ENCODE data around the gene STK17A. TPM values are rescaled to one million over a fixed set of nuclear protein-coding genes. Genes with fewer than 3 reads are reported as not detected.

The STK17A gene
- polyA plus RNA-seq, 1 donor from 2014 or later, result 7.9 TPM

GRCh38 chr7:43568529-43568928, 14.4 kb upstream of the STK17A start:
- H3K9ac ChIP-seq (ENCODE audit: low read length), result no peak overlapping the region
- H2AFZ ChIP-seq (ENCODE audit: low read depth, low read length), result no peak overlapping the region
- no peaks in the 10 kb centered on the region for H4K20me1 ChIP-seq (ENCODE audit: insufficient read depth)
- H3K36me3 ChIP-seq (ENCODE audit: insufficient read depth, low read length), result no peaks in the 10 kb centered on the region
- H3K9me3 ChIP-seq (ENCODE audit: low read length), result no peaks in the 10 kb centered on the region
- H3K79me2 ChIP-seq (replicated peaks; ENCODE audit: insufficient read depth, low read length), result no peaks in the 10 kb centered on the region
- no peak overlapping the region for H3K27ac ChIP-seq (ENCODE audit: low read length)
- no peak for TF ChIP-seq POLR2AphosphoS5 (IDR thresholded peaks at IDR 0.05)
- no peak for TF ChIP-seq TAF1 (IDR thresholded peaks at IDR 0.05; ENCODE audit: low read depth)
- TF ChIP-seq MXI1 (conservative IDR thresholded peaks at IDR 0.05; ENCODE audit: poor library complexity, severe bottlenecking), result no peak
- TF ChIP-seq EP300 (conservative IDR thresholded peaks at IDR 0.05; ENCODE audit: poor library complexity, severe bottlenecking), result no peak
- no peak for TF ChIP-seq RAD21 (conservative IDR thresholded peaks at IDR 0.05)
- no peak for TF ChIP-seq SMC3 (conservative IDR thresholded peaks at IDR 0.05; ENCODE audit: poor library complexity)
- TF ChIP-seq, protein P1, sequence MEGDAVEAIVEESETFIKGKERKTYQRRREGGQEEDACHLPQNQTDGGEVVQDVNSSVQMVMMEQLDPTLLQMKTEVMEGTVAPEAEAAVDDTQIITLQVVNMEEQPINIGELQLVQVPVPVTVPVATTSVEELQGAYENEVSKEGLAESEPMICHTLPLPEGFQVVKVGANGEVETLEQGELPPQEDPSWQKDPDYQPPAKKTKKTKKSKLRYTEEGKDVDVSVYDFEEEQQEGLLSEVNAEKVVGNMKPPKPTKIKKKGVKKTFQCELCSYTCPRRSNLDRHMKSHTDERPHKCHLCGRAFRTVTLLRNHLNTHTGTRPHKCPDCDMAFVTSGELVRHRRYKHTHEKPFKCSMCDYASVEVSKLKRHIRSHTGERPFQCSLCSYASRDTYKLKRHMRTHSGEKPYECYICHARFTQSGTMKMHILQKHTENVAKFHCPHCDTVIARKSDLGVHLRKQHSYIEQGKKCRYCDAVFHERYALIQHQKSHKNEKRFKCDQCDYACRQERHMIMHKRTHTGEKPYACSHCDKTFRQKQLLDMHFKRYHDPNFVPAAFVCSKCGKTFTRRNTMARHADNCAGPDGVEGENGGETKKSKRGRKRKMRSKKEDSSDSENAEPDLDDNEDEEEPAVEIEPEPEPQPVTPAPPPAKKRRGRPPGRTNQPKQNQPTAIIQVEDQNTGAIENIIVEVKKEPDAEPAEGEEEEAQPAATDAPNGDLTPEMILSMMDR (IDR thresholded peaks at IDR 0.05; ENCODE audit: poor library complexity, severe bottlenecking), result no peak
- TF ChIP-seq REST (IDR thresholded peaks at IDR 0.05; ENCODE audit: borderline replicate concordance), result no peak
- no peak for TF ChIP-seq EZH2 (IDR thresholded peaks at IDR 0.05; ENCODE audit: borderline replicate concordance, insufficient read depth, low read length, poor library complexity, severe bottlenecking)
- H3F3A ChIP-seq (ENCODE audit: insufficient read depth, low read length, poor library complexity, severe bottlenecking), result no peaks in the 10 kb centered on the region
- H3K4me3 ChIP-seq (ENCODE audit: low read length), result no peak overlapping the region
- H3K27me3 ChIP-seq (ENCODE audit: insufficient read depth, low read depth, low read length), result no peaks in the 10 kb centered on the region
- no peak overlapping the region for H3K4me2 ChIP-seq (ENCODE audit: low read length)
- no peaks in the 10 kb centered on the region for H3K9me2 ChIP-seq (ENCODE audit: insufficient read depth, low read length)

DNA sequence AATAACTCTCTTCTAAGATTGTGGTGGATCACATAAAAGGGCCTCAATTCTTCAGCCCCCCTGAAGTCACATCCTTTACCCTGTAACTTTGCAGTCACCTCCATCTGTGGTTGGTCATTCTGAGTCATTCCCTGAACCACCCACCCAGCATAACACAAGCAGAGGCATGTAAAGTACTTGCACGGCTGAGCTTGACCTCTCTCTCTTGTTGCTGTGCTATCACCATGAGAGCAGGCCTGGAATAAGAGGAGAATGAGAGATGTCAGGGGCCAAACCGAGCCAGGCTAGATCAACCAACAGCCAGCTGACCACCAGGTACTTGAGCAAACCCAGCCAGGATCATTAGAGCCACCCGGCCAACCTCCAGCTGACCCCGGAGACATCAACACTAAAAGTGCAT, 13.5 kb upstream of the STK17A start:
- H3K4me2 ChIP-seq (ENCODE audit: low read length), result no peak overlapping the region
- H2AFZ ChIP-seq (ENCODE audit: low read depth, low read length), result no peak overlapping the region
- H3K36me3 ChIP-seq (ENCODE audit: insufficient read depth, low read length), result no peaks in the 10 kb centered on the region
- TF ChIP-seq SMC3 (conservative IDR thresholded peaks at IDR 0.05; ENCODE audit: poor library complexity) (no peak), EP300 (conservative IDR thresholded peaks at IDR 0.05; ENCODE audit: poor library complexity, severe bottlenecking) (no peak), REST (IDR thresholded peaks at IDR 0.05; ENCODE audit: borderline replicate concordance) (no peak), MXI1 (conservative IDR thresholded peaks at IDR 0.05; ENCODE audit: poor library complexity, severe bottlenecking) (no peak), EZH2 (IDR thresholded peaks at IDR 0.05; ENCODE audit: borderline replicate concordance, insufficient read depth, low read length, poor library complexity, severe bottlenecking) (no peak), POLR2AphosphoS5 (IDR thresholded peaks at IDR 0.05) (no peak), RAD21 (conservative IDR thresholded peaks at IDR 0.05) (no peak), TAF1 (IDR thresholded peaks at IDR 0.05; ENCODE audit: low read depth) (no peak)
- TF ChIP-seq, protein P1 (IDR thresholded peaks at IDR 0.05; ENCODE audit: poor library complexity, severe bottlenecking), result no peak
- no peak overlapping the region for H3K27ac ChIP-seq (ENCODE audit: low read length)
- H3F3A ChIP-seq (ENCODE audit: insufficient read depth, low read length, poor library complexity, severe bottlenecking), result no peaks in the 10 kb centered on the region
- no peaks in the 10 kb centered on the region for H4K20me1 ChIP-seq (ENCODE audit: insufficient read depth)
- H3K79me2 ChIP-seq (replicated peaks; ENCODE audit: insufficient read depth, low read length), result no peaks in the 10 kb centered on the region
- no peak overlapping the region for H3K4me3 ChIP-seq (ENCODE audit: low read length)
- no peak overlapping the region for H3K9ac ChIP-seq (ENCODE audit: low read length)
- H3K9me2 ChIP-seq (ENCODE audit: insufficient read depth, low read length), result no peaks in the 10 kb centered on the region
- H3K27me3 ChIP-seq (ENCODE audit: insufficient read depth, low read depth, low read length), result no peaks in the 10 kb centered on the region
- no peaks in the 10 kb centered on the region for H3K9me3 ChIP-seq (ENCODE audit: low read length)
